Naive B cell (primary cell): ENCODE measurements around the gene TMEM181. TPM values are rescaled to one million over a fixed set of nuclear protein-coding genes. Genes with fewer than 3 reads are reported as not detected.
"Not testable (repeated sequence)": the region's sequence is repeated elsewhere in the genome, so short reads cannot be mapped to it uniquely, and the experiment has no call there.

Experiments
- ATAC-seq, 2 donors: fragments of 150-1000 bp; cut with Tn5 transposase; 2 replicates each; pipeline ENCODE4 v1.10.0; 2021; ENCODE audit warnings: low read depth in 2 of 2, mild to moderate bottlenecking in 2 of 2, moderate library complexity in 2 of 2
- DNase-seq: peaks from one replicate; pipeline ENCODE4 v3.0.0; 2022
- H3K27ac Mint-ChIP-seq, 6 donors: one replicate each; pipeline ENCODE4 v1.8.0; 2020 to 2022; ENCODE audit warnings: mild to moderate bottlenecking in 6 of 6, mixed read lengths in 6 of 6, moderate library complexity in 5 of 6, inconsistent platforms in 2 of 6
- H3K27me3 Mint-ChIP-seq, 3 donors: one replicate each; pipeline ENCODE4 v1.8.0; 2021 to 2022; ENCODE audit warnings: mixed read lengths in 3 of 3, mild to moderate bottlenecking in 1 of 3
- H3K36me3 Mint-ChIP-seq, 2 donors: one replicate each; pipeline ENCODE4 v1.8.0; 2020 to 2022; ENCODE audit warnings: mixed read lengths in 2 of 2, inconsistent platforms in 1 of 2, mild to moderate bottlenecking in 1 of 2
- H3K4me1 Mint-ChIP-seq, 3 donors: one replicate each; pipeline ENCODE4 v1.8.0; 2020 to 2022; ENCODE audit warnings: mixed read lengths in 3 of 3, inconsistent platforms in 1 of 3, mild to moderate bottlenecking in 1 of 3, moderate library complexity in 1 of 3
- H3K4me3 Mint-ChIP-seq, 8 donors: one replicate each; pipeline ENCODE4 v1.8.0; 2020 to 2022; ENCODE audit warnings: mild to moderate bottlenecking in 8 of 8, mixed read lengths in 8 of 8, moderate library complexity in 8 of 8, inconsistent platforms in 2 of 8
- H3K9me3 Mint-ChIP-seq, 7 donors: one replicate each; pipeline ENCODE4 v1.8.0; 2020 to 2022; ENCODE audit warnings: mixed read lengths in 7 of 7, mild to moderate bottlenecking in 5 of 7, inconsistent platforms in 2 of 7, moderate library complexity in 1 of 7
- polyA plus RNA-seq, 6 donors: library from polyadenylated mRNA; unstranded; fragments of 300-500 nt; fragmentation: Illumina TruSeq; gene quantifications; one replicate each; pipeline ENCODE4 v1.2.3, GENCODE V29; 2021; ENCODE audit warnings: low read depth in 6 of 6

Gene TMEM181
- polyA plus RNA-seq, 6 donors from 2014 or later, result 1.9 to 2.4 (median 2.3) TPM

DNA sequence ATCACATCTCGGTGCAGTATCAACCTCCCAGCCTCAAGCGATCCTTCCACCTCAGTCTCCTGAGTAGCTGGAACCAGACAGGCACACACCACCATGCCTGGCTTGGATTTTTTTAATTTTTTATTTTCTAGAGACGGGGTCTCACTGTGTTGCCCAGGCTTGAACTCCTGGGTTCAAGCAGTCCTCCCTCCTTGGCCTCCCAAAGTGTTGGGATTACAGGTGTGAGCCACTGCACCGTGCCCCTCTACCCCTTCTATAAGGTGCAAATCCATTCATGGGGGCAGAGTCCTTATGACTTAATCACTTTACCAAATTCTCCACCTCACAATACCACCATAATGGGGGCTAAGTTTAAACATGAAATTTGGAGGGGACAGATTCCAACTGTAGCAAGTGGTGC lies 37.7 kb downstream of the TMEM181 start:
- no peak for DNase-seq
- Mint-ChIP-seq H3K27ac (peak overlapping the region in 2 of 6 donors; percentile 12 to 63), H3K4me3 (no peak overlapping the region), H3K27me3 (no peaks in the 10 kb centered on the region), H3K4me1 (peaks cover 8 to 12% (median 8%) of the 10 kb centered on the region in 3 donors), H3K36me3 (peaks cover 0 to 16% of the 10 kb centered on the region in 2 donors), H3K9me3 (no peaks in the 10 kb centered on the region)
- no peak for ATAC-seq

GRCh38 chr6:158599635-158600034 lies 39.7 kb downstream of the TMEM181 start:
- H3K36me3 Mint-ChIP-seq, result peaks cover 0 to 30% of the 10 kb centered on the region in 2 donors
- H3K27ac Mint-ChIP-seq, result no peak overlapping the region
- no peaks in the 10 kb centered on the region for H3K9me3 Mint-ChIP-seq
- ATAC-seq, result no peak
- H3K27me3 Mint-ChIP-seq, result no peaks in the 10 kb centered on the region
- no peak overlapping the region for H3K4me3 Mint-ChIP-seq
- peaks cover 11 to 13% (median 12%) of the 10 kb centered on the region in 3 donors for H3K4me1 Mint-ChIP-seq
- no peak for DNase-seq

GRCh38 chr6:158603261-158604047 lies 43.6 kb downstream of the TMEM181 start:
- Mint-ChIP-seq H3K27ac (peak overlapping the region in 1 of 6 donors; percentile 17), H3K4me1 (peaks cover 0 to 5% (median 3%) of the 10 kb centered on the region in 3 donors), H3K27me3 (no peaks in the 10 kb centered on the region), H3K36me3 (peaks cover 2 to 27% of the 10 kb centered on the region in 2 donors), H3K4me3 (no peak overlapping the region), H3K9me3 (no peaks in the 10 kb centered on the region)
- ATAC-seq (no peak), DNase-seq (no peak)

DNA sequence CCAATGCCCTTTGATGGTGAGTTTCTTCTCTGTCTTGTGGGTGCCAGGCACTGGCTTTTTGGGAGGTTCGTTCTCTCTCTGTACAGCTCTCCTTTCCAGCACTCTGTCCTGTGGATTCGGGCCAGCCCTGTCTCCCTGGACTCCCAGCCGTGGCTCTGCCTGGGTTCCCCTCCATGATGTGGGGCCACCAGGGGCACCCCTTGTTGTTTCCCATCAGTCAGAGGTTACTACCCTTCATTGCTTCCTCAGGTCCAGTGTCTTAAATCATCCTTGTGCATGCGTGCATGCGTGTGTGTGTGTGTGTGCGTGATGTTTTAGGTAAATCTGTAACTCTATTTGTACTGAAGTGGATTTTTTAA lies 44.1 kb downstream of the TMEM181 start:
- ATAC-seq (no peak), DNase-seq (no peak)
- Mint-ChIP-seq H3K27ac (peak overlapping the region in 1 of 6 donors; percentile 17), H3K27me3 (no peaks in the 10 kb centered on the region), H3K4me1 (peaks cover 0 to 5% (median 3%) of the 10 kb centered on the region in 3 donors), H3K4me3 (no peak overlapping the region), H3K36me3 (peaks cover 4 to 27% of the 10 kb centered on the region in 2 donors), H3K9me3 (no peaks in the 10 kb centered on the region)

- H3K36me3 Mint-ChIP-seq, result peaks cover 4 to 20% of the 10 kb centered on the region in 2 donors
- H3K4me3 Mint-ChIP-seq, result no peak overlapping the region
- peak in 1 of 2 donors; percentile 43 for ATAC-seq
- no peak overlapping the region for H3K27ac Mint-ChIP-seq
- H3K9me3 Mint-ChIP-seq, result no peaks in the 10 kb centered on the region
- DNase-seq, result peak; percentile 38
- no peaks in the 10 kb centered on the region for H3K27me3 Mint-ChIP-seq
- H3K4me1 Mint-ChIP-seq, result peaks cover 0 to 5% (median 3%) of the 10 kb centered on the region in 3 donors
Observed at GRCh38 chr6:158605266-158605878, 45.5 kb downstream of the TMEM181 start.

- peaks cover 4 to 20% of the 10 kb centered on the region in 2 donors for H3K36me3 Mint-ChIP-seq
- ATAC-seq, H3K27me3 Mint-ChIP-seq, H3K9me3 Mint-ChIP-seq, H3K4me1 Mint-ChIP-seq, H3K27ac Mint-ChIP-seq, H3K4me3 Mint-ChIP-seq, DNase-seq: not testable (repeated sequence)
Observed at GRCh38 chr6:158606011-158606410, 46.1 kb downstream of the TMEM181 start.

GRCh38 chr6:158606935-158607334 lies 47.0 kb downstream of the TMEM181 start:
- no peak for ATAC-seq
- peak overlapping the region in 1 of 6 donors; percentile 28 for H3K27ac Mint-ChIP-seq
- H3K4me3 Mint-ChIP-seq, result no peak overlapping the region
- no peaks in the 10 kb centered on the region for H3K9me3 Mint-ChIP-seq
- DNase-seq, result no peak
- peaks cover 0 to 5% (median 3%) of the 10 kb centered on the region in 3 donors for H3K4me1 Mint-ChIP-seq
- peaks cover 4 to 20% of the 10 kb centered on the region in 2 donors for H3K36me3 Mint-ChIP-seq
- H3K27me3 Mint-ChIP-seq, result no peaks in the 10 kb centered on the region

DNA sequence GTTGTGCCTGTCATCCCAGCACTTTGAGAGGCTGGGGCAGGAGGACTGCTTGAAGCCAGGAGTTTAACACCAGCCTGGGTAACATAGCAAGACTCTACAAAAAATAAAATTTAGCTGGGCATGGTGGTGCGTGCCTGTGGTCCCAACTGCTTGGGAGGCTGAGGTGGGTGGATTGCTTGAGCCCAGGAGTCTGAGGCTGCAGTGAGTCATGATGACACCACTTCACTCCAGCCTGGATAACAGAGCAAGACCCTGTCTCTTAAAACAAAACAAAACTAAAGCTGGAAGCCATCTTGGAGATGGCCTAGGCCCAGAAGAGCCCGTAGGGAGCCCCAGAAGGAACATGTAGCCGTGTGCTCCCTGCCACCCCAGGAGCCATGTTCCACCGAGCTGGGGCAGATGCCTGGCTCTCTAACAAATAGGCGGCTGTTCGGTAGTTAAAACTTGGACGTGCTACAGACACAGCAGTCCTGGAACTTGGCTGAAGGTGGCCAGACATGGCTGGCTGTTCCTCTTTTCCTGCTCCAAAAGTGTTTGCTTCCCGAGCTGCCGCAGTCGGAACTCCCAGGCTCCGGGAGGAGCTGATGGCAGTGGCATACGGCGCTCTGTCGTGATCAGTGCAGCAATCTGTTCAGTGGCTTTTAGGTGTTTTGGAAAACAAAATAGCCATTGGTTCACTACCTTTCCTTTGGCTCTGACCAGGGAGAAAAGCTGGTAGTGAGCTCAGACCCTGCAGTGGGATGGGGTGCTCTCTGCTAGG lies 47.7 kb downstream of the TMEM181 start:
- H3K27me3 Mint-ChIP-seq, result no peaks in the 10 kb centered on the region
- DNase-seq (no peak), ATAC-seq (no peak)
- H3K27ac Mint-ChIP-seq, result no peak overlapping the region
- peaks cover 4 to 19% of the 10 kb centered on the region in 2 donors for H3K36me3 Mint-ChIP-seq
- H3K4me1 Mint-ChIP-seq, result peaks cover 0 to 5% (median 3%) of the 10 kb centered on the region in 3 donors
- no peak overlapping the region for H3K4me3 Mint-ChIP-seq
- no peaks in the 10 kb centered on the region for H3K9me3 Mint-ChIP-seq

DNA sequence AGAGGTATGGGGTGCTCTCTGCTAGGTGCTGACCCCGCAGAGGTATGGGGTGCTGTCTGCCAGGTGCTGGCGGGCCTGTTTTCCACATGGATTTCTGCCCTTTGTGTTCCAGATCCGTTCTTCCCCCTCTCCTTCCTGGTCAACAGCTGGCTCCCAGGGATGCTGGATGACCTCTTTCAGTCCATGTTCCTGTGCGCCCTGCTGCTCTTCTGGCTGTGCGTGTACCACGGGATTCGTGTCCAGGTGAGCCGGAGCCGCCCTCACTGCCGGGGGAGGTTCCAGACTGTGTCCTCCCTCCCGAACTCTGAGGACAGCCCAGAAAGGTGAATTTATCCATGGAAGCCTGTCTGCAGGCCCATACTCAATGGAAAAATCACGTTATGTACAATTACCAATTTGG lies 48.3 kb downstream of the TMEM181 start:
- Mint-ChIP-seq H3K4me1 (peaks cover 0 to 5% (median 3%) of the 10 kb centered on the region in 3 donors), H3K9me3 (no peaks in the 10 kb centered on the region), H3K4me3 (no peak overlapping the region), H3K27me3 (no peaks in the 10 kb centered on the region), H3K36me3 (peaks cover 4 to 13% of the 10 kb centered on the region in 2 donors), H3K27ac (no peak overlapping the region)
- DNase-seq (no peak), ATAC-seq (no peak)

GRCh38 chr6:158609455-158610155 lies 49.7 kb downstream of the TMEM181 start:
- Mint-ChIP-seq H3K36me3 (peaks cover 5 to 6% of the 10 kb centered on the region in 2 donors), H3K9me3 (peaks cover 0 to 3% (median 0%) of the 10 kb centered on the region in 7 donors), H3K27ac (no peak overlapping the region), H3K27me3 (no peaks in the 10 kb centered on the region), H3K4me1 (no peaks in the 10 kb centered on the region), H3K4me3 (no peak overlapping the region)
- DNase-seq (no peak), ATAC-seq (no peak)

DNA sequence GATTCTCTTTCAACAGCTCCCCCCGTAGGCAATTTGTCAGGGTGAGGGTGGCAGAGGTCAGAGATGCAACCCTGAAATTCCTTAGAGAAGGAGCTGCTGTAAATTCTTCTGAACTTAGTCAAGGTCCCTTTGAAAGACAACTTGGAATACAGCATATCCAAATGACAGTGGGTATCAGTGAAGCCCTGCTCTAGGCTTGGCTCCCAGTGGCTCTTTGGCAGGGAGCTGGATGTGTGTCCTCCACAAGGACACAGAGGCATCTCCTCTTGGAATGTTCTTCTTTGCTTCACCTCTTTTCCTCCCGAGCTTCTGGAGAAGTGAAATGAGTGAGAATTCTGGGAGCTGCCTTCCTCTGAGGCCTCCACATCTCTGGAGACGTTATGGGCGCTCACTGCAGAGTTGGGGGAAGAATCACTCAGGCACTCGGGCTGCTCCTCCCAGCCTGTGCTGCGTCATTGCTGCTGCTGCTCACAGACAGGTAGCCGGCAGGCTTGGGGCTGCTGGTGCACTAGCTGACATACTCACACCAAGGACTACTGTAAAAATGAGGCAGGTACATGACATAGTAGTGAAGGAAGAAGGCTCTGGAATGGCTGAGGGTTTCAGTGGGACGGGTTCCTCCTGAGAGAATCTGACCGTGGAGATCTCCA lies 50.6 kb downstream of the TMEM181 start:
- H3K27me3 Mint-ChIP-seq, result no peaks in the 10 kb centered on the region
- no peak overlapping the region for H3K27ac Mint-ChIP-seq
- ATAC-seq (no peak), DNase-seq (no peak)
- H3K9me3 Mint-ChIP-seq, result peaks cover 0 to 10% (median 4%) of the 10 kb centered on the region in 7 donors
- H3K4me3 Mint-ChIP-seq, result no peak overlapping the region
- peaks cover 3 to 14% of the 10 kb centered on the region in 2 donors for H3K36me3 Mint-ChIP-seq
- H3K4me1 Mint-ChIP-seq, result no peaks in the 10 kb centered on the region

DNA sequence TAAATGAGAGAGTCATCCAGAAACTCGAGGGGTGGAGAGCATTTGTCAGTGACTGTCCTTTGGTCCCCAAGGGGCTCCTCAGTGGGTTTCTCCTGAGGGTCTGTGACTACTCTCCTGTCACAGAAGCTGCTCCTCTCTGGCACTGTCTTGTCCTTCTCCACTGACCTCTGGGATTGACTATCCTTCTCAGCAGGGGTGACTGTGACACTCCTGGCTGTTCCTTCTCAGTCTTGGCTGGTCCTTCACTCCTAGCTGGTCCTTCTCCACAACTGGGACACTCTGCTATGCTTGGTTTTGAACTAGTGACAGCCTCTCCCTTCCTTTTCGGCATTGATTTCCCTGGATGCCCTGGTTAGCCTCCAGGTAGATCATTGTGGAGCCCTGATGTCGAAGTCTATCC lies 51.1 kb downstream of the TMEM181 start:
- peaks cover 0 to 10% (median 4%) of the 10 kb centered on the region in 7 donors for H3K9me3 Mint-ChIP-seq
- DNase-seq, result no peak
- no peak overlapping the region for H3K4me3 Mint-ChIP-seq
- H3K27ac Mint-ChIP-seq, result peak overlapping the region in 1 of 6 donors; percentile 37
- H3K36me3 Mint-ChIP-seq, result peaks cover 0 to 14% of the 10 kb centered on the region in 2 donors
- no peaks in the 10 kb centered on the region for H3K4me1 Mint-ChIP-seq
- no peak for ATAC-seq
- H3K27me3 Mint-ChIP-seq, result no peaks in the 10 kb centered on the region
